Endothelial cell of umbilical vein (primary cell): ENCODE results near the gene ETFA. TPM values are rescaled to one million over a fixed set of nuclear protein-coding genes. Genes with fewer than 3 reads are reported as not detected.

Source experiments
- BruUV-seq: library from RNA; stranded (reverse); fragments of 400-500 nt; replicated peaks from 2 replicates; lab custom pipeline; 2021; lab: Mats Ljungman, UMichigan
- CTCF ChIA-PET: fragments of 300-600, 350-600 bp; sonication (Branson Sonifier 250); formaldehyde crosslinking; loops from one replicate; lab custom pipeline; 2021; ENCODE audit warnings: antibody characterized with exemption, inconsistent platforms; lab: Charles Lee
- POLR2A ChIA-PET: fragments of 300-600, 350-600 bp; sonication (Branson Sonifier 250); formaldehyde crosslinking; loops from one replicate; lab custom pipeline; 2021; ENCODE audit warnings: antibody characterized with exemption, inconsistent platforms; lab: Charles Lee
- DNase-seq: peaks from one replicate; pipeline ENCODE4 v3.0.0-alpha.2; 2011; ENCODE audit warnings: low read depth, low spot score
- FAIRE-seq: peaks from 2 replicates; lab custom pipeline; 2011; peaks lifted over from hg19 to GRCh38; lab: Jason Lieb, UNC
- H2AFZ ChIP-seq: 2 replicates; pipeline ENCODE4 v1.6.0; 2012; ENCODE audit warnings: low read depth, low read length, control low read depth, inconsistent platforms
- H3K27ac ChIP-seq: 2 replicates; pipeline ENCODE4 v1.5.1; 2011; ENCODE audit warnings: low read depth, mild to moderate bottlenecking, control low read depth, low read length, moderate library complexity; ENCODE audit not compliant: insufficient read depth
- H3K27me3 ChIP-seq, 2 experiments: 2 replicates each; pipeline versions ENCODE4 v1.6.0 to v1.6.1; 2011; ENCODE audit warnings: low read length in 2 of 2, mixed read lengths in 1 of 2; ENCODE audit not compliant: control insufficient read depth in 2 of 2, insufficient read depth in 2 of 2
- H3K36me3 ChIP-seq, 2 experiments: 2 replicates in 1 of 2; 3 replicates in 1 of 2; pipeline ENCODE4 v1.5.1; 2011; ENCODE audit warnings: low read length in 2 of 2, mild to moderate bottlenecking in 1 of 2, moderate library complexity in 1 of 2; ENCODE audit not compliant: control insufficient read depth in 2 of 2, insufficient read depth in 2 of 2; ENCODE audit errors: extremely low read depth in 1 of 2
- H3K4me1 ChIP-seq: 3 replicates; pipeline ENCODE4 v1.5.1; 2011; ENCODE audit warnings: mild to moderate bottlenecking, low read length; ENCODE audit not compliant: control insufficient read depth, insufficient read depth; ENCODE audit errors: extremely low read depth
- H3K4me2 ChIP-seq: 2 replicates; pipeline ENCODE4 v1.6.1; 2011; ENCODE audit warnings: low read length, control low read depth, mixed read lengths; ENCODE audit not compliant: insufficient read depth
- H3K4me3 ChIP-seq, 3 experiments: fragments of 200-600 bp in 1 of 3; sonication (generic), shearing (Covaris generic) in 1 of 3; replicated peaks in 1 of 3; 2 replicates each; pipeline ENCODE4 v1.5.1; 2011 to 2016; ENCODE audit warnings: control low read depth in 3 of 3, low read length in 3 of 3, mild to moderate bottlenecking in 2 of 3, inconsistent platforms in 1 of 3, low read depth in 1 of 3, moderate library complexity in 1 of 3; ENCODE audit not compliant: insufficient read depth in 1 of 3
- H3K79me2 ChIP-seq: 2 replicates; pipeline ENCODE4 v1.6.0; 2012; ENCODE audit warnings: low read length, inconsistent platforms; ENCODE audit not compliant: control insufficient read depth, insufficient read depth
- H3K9ac ChIP-seq: replicated peaks from 2 replicates; pipeline ENCODE3; 2011; ENCODE audit warnings: low read length, control low read depth; ENCODE audit not compliant: insufficient read depth; ENCODE audit errors: extremely low read depth
- H3K9me1 ChIP-seq: replicated peaks from 3 replicates; pipeline ENCODE4 v1.6.0; 2011; ENCODE audit warnings: mild to moderate bottlenecking, low read length; ENCODE audit not compliant: control insufficient read depth, insufficient read depth; ENCODE audit errors: extremely low read depth
- H3K9me3 ChIP-seq: replicated peaks from 2 replicates; pipeline ENCODE4 v1.5.1; 2012; ENCODE audit warnings: low read length, inconsistent platforms; ENCODE audit not compliant: control insufficient read depth, insufficient read depth
- H4K20me1 ChIP-seq: replicated peaks from 2 replicates; pipeline ENCODE3; 2011; ENCODE audit warnings: mild to moderate bottlenecking, low read length; ENCODE audit not compliant: control insufficient read depth, insufficient read depth; ENCODE audit errors: extremely low read depth
- EZH2 ChIP-seq: IDR thresholded peaks from 2 replicates; pipeline ENCODE4 v1.6.1; 2012; ENCODE audit warnings: borderline replicate concordance, low read depth, mild to moderate bottlenecking, moderate library complexity, low read length, inconsistent platforms; ENCODE audit not compliant: severe bottlenecking
- FOS ChIP-seq: IDR thresholded peaks from 2 replicates; pipeline ENCODE4 v1.6.1; 2011; ENCODE audit warnings: mild to moderate bottlenecking, low read length, moderate library complexity, borderline replicate concordance; ENCODE audit not compliant: insufficient read depth
- GATA2 ChIP-seq: IDR thresholded peaks from 2 replicates; pipeline ENCODE4 v1.7.0; 2011; ENCODE audit warnings: low read depth, mild to moderate bottlenecking, moderate library complexity, mixed read lengths, low read length; ENCODE audit not compliant: insufficient read length, insufficient read depth
- JUN ChIP-seq: IDR thresholded peaks from 2 replicates; pipeline ENCODE4 v1.6.1; 2011; ENCODE audit warnings: borderline replicate concordance, low read depth; ENCODE audit not compliant: insufficient read length, insufficient read depth
- MYC ChIP-seq: IDR thresholded peaks from one replicate; pipeline ENCODE4 v1.6.1; 2011; ENCODE audit warnings: mild to moderate bottlenecking, low read depth, low read length
- POLR2A ChIP-seq: IDR thresholded peaks from 2 replicates; pipeline ENCODE4 v1.6.1; 2012; ENCODE audit warnings: low read depth, mild to moderate bottlenecking, control low read depth, low read length
- dilution Hi-C: fragments of 300-500 bp; cut with MboI; formaldehyde crosslinking; loops from one replicate; pipeline ENCODE4 v1.15.0; 2019; ENCODE audit warnings: low sequenced_read_pairs; ENCODE audit not compliant: extremely low pct_ligation_motif_present
- intact Hi-C: fragments of 100-400 bp; cut with micrococcal nuclease; formaldehyde crosslinking; loops from one replicate; pipeline ENCODE4 v1.10.0; 2022
- polyA plus RNA-seq, 4 experiments: library from polyadenylated mRNA; depleted of rRNA in 3 of 4; stranded (reverse) in 3 of 4; unstranded in 1 of 4; fragments of >200 nt; gene quantifications; 2 replicates each; pipeline versions ENCODE4 v1.2.1 to v1.2.3, GENCODE V29; 2011 to 2012; ENCODE audit warnings: missing spikeins in 1 of 4
- total RNA-seq: library from RNA; stranded (reverse); gene quantifications from 2 replicates; pipeline ENCODE4 v1.2.3, GENCODE V29; 2021
- TF ChIP-seq, protein P1 (sequence below): IDR thresholded peaks from 2 replicates; pipeline ENCODE4 v1.6.1; 2011; ENCODE audit not compliant: insufficient read depth, insufficient read length
- TF ChIP-seq, protein P2 (sequence below), 2 donors: IDR thresholded peaks; 1 replicate in 1 of 2; 2 replicates in 1 of 2; pipeline ENCODE4 v1.5.1; 2011; ENCODE audit warnings: low read length in 2 of 2, mild to moderate bottlenecking in 2 of 2, moderate library complexity in 2 of 2, control low read depth in 1 of 2, inconsistent platforms in 1 of 2, low read depth in 1 of 2; ENCODE audit not compliant: insufficient read depth in 1 of 2; ENCODE audit errors: extremely low read depth in 1 of 2

ETFA gene
- total and polyA plus RNA-seq, 2 donors (not counting 3 experiments of a cell fraction or from before 2014, with no cell fraction given), result 102 to 116 TPM

DNA sequence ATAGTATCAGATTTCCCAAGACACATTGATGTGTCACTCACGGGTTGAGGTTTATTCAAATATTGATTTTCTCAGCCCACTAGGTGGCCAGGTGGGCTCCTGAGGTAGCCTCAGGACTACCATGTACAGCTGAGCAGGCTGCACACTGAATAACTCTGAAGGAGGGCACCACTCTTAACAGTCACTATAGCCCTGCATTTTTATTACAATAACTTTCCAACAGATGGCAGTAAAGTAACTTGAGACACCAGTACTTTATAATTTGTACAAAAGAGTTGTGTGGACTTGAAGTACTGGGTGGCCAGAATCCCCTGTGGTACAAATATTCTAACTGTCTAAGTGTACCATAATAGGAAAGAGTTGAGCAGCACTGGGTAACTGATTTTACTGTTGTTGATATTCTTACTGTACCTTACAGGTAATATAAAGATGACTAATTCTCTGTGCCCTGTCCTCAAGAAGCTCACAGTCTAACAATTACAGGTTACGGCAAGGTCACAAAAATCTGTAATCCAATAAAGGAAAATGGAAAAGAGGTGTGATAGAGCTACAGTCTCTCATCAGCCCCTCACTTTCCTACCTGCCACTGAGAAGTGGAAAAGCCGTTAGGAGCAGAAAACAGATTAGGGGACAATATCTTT is 76.0 kb downstream of the ETFA start:
- ChIA-PET POLR2A (no interaction called here), CTCF (interaction anchor here (0.6 to 5.9 kb wide), 18 partner anchors 8 to 632 kb away, joined by 3 to 65 read pairs (median 4); no protein-coding TSS in a partner anchor)
- Histone ChIP-seq H3K4me1 (no peaks in the 10 kb centered on the region), H3K9ac (no peak overlapping the region), H3K9me1 (no peaks in the 10 kb centered on the region), H4K20me1 (no peaks in the 10 kb centered on the region), H3K27ac (no peak overlapping the region), H2AFZ (no peak overlapping the region), H3K4me3 (no peak overlapping the region), H3K9me3 (no peaks in the 10 kb centered on the region), H3K4me2 (no peak overlapping the region), H3K36me3 (peaks cover 0 to 4% of the 10 kb centered on the region in 2 experiments), H3K27me3 (no peaks in the 10 kb centered on the region), H3K79me2 (no peaks in the 10 kb centered on the region)
- no TSS peak for BruUV-seq
- dilution Hi-C loops (no loop called here), intact Hi-C loops (loop anchor here (1.0 to 10.0 kb wide), 5 partner anchors 49 to 631 kb away; partner anchors contain the start of gene ETFA)
- TF ChIP-seq, protein P1, sequence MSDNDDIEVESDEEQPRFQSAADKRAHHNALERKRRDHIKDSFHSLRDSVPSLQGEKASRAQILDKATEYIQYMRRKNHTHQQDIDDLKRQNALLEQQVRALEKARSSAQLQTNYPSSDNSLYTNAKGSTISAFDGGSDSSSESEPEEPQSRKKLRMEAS, result no peak
- TF ChIP-seq MYC, result no peak
- TF ChIP-seq, protein P2, sequence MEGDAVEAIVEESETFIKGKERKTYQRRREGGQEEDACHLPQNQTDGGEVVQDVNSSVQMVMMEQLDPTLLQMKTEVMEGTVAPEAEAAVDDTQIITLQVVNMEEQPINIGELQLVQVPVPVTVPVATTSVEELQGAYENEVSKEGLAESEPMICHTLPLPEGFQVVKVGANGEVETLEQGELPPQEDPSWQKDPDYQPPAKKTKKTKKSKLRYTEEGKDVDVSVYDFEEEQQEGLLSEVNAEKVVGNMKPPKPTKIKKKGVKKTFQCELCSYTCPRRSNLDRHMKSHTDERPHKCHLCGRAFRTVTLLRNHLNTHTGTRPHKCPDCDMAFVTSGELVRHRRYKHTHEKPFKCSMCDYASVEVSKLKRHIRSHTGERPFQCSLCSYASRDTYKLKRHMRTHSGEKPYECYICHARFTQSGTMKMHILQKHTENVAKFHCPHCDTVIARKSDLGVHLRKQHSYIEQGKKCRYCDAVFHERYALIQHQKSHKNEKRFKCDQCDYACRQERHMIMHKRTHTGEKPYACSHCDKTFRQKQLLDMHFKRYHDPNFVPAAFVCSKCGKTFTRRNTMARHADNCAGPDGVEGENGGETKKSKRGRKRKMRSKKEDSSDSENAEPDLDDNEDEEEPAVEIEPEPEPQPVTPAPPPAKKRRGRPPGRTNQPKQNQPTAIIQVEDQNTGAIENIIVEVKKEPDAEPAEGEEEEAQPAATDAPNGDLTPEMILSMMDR (IDR thresholded peaks at IDR 0.05; ENCODE audit: extremely low read depth in 1 of 2, insufficient read depth in 1 of 2, low read depth in 1 of 2, low read length in 2 of 2), result peak; percentile 22 to 24
- TF ChIP-seq FOS, result no peak
- no peak for TF ChIP-seq GATA2
- no peak for TF ChIP-seq POLR2A
- TF ChIP-seq EZH2, result no peak
- TF ChIP-seq JUN, result no peak
- DNase-seq (peak; percentile 54), FAIRE-seq (peak; percentile 42)
